M059J (cell line): ENCODE results near the gene MEIOSIN. TPM values are rescaled to one million over a fixed set of nuclear protein-coding genes. Genes with fewer than 3 reads are reported as not detected.
A peak's percentile ranks its signal among the peaks of the same experiment; 100 is the strongest.

Experiments
- DNase-seq: peaks from one replicate; pipeline ENCODE4 v3.0.0-alpha.2; 2012; ENCODE audit warnings: low read depth
- total RNA-seq: library from RNA; depleted of rRNA; stranded (reverse); fragments of >200 nt; shearing (Covaris generic); gene quantifications from 2 replicates; pipeline ENCODE4 v1.2.3, GENCODE V29; 2014; rRNA removed

The MEIOSIN gene
- total RNA-seq, 1 experiment from 2014 or later: 0.25 TPM

GRCh38 chr19:45801603-45802175 lies 68.5 kb downstream of the MEIOSIN start:
- DNase-seq: no peak

GRCh38 chr19:45804140-45804958 lies 71.1 kb downstream of the MEIOSIN start:
- DNase-seq: no peak

GRCh38 chr19:45804959-45805230 lies 71.7 kb downstream of the MEIOSIN start:
- no peak for DNase-seq

GRCh38 chr19:45805719-45806118 lies 72.5 kb downstream of the MEIOSIN start:
- DNase-seq: no peak

GRCh38 chr19:45809643-45810159 lies 76.5 kb downstream of the MEIOSIN start:
- peak; percentile 86 for DNase-seq

GRCh38 chr19:45812297-45812696 lies 79.1 kb downstream of the MEIOSIN start:
- peak; percentile 34 for DNase-seq

Other genes with a start within 250 kb of the MEIOSIN start
- 3.5 and 4.2 TPM in 2 replicates for gene RTN2, start 236.4 kb upstream of the MEIOSIN start, total RNA-seq
- gene PPM1N, start 235.0 kb upstream of the MEIOSIN start, total RNA-seq: 0.64 TPM in 1 of 2 replicates, not detected in the other
- gene VASP, start 226.0 kb upstream of the MEIOSIN start, total RNA-seq: 91.6 and 97.7 TPM in 2 replicates
- gene OPA3, start 148.6 kb upstream of the MEIOSIN start, total RNA-seq: 8.7 and 20.2 TPM in 2 replicates
- gene GPR4, start 131.2 kb upstream of the MEIOSIN start, total RNA-seq: 0.02 TPM in 1 of 2 replicates, not detected in the other
- gene EML2, start 94.0 kb upstream of the MEIOSIN start, total RNA-seq: 8.9 and 12.7 TPM in 2 replicates
- gene GIPR, start 65.2 kb upstream of the MEIOSIN start, total RNA-seq: 0.02 and 0.32 TPM in 2 replicates
- gene SNRPD2, start 41.5 kb upstream of the MEIOSIN start, total RNA-seq: 294 and 342 TPM in 2 replicates
- 12.8 and 25.3 TPM in 2 replicates for gene QPCTL, start 40.8 kb upstream of the MEIOSIN start, total RNA-seq
- 4.4 and 6.9 TPM in 2 replicates for gene FBXO46, start 2.5 kb upstream of the MEIOSIN start, total RNA-seq
- gene SIX5, start 35.8 kb downstream of the MEIOSIN start, total RNA-seq: 8.7 and 14.8 TPM in 2 replicates
- gene DMPK, start 49.1 kb downstream of the MEIOSIN start, total RNA-seq: 22.7 and 40.4 TPM in 2 replicates
- gene DMWD, start 59.4 kb downstream of the MEIOSIN start, total RNA-seq: 16.0 and 38.2 TPM in 2 replicates
- not detected in 2 replicates for gene RSPH6A, start 81.9 kb downstream of the MEIOSIN start, total RNA-seq
- 35.9 and 36.5 TPM in 2 replicates for gene SYMPK, start 129.7 kb downstream of the MEIOSIN start, total RNA-seq
- 0.27 TPM in 1 of 2 replicates, not detected in the other for gene FOXA3, start 130.9 kb downstream of the MEIOSIN start, total RNA-seq
- 10.7 and 29.4 TPM in 2 replicates for gene IRF2BP1, start 152.7 kb downstream of the MEIOSIN start, total RNA-seq
- 1.0 and 4.7 TPM in 2 replicates for gene MYPOP, start 169.2 kb downstream of the MEIOSIN start, total RNA-seq
- not detected in 2 replicates for gene NANOS2, start 181.3 kb downstream of the MEIOSIN start, total RNA-seq
- 0.10 TPM in 2 replicates for gene NOVA2, start 240.4 kb downstream of the MEIOSIN start, total RNA-seq